AG09309 (cell line): ENCODE results near the gene ALDH5A1.

Experiments used
- DNase-seq: peaks from one replicate; pipeline ENCODE4 v3.0.0-alpha.2; 2010; ENCODE audit warnings: low read depth
- H3K4me3 ChIP-seq: 2 replicates; pipeline ENCODE4 v1.5.1; 2011; ENCODE audit warnings: mild to moderate bottlenecking, low read depth, low read length, moderate library complexity; ENCODE audit not compliant: control insufficient read depth
- CTCF ChIP-seq: IDR thresholded peaks from 2 replicates; pipeline ENCODE4 v1.5.1; 2011; ENCODE audit warnings: mild to moderate bottlenecking, low read depth, low read length, inconsistent platforms; ENCODE audit not compliant: insufficient read depth, control insufficient read depth; ENCODE audit errors: missing control alignments

Gene ALDH5A1

DNA sequence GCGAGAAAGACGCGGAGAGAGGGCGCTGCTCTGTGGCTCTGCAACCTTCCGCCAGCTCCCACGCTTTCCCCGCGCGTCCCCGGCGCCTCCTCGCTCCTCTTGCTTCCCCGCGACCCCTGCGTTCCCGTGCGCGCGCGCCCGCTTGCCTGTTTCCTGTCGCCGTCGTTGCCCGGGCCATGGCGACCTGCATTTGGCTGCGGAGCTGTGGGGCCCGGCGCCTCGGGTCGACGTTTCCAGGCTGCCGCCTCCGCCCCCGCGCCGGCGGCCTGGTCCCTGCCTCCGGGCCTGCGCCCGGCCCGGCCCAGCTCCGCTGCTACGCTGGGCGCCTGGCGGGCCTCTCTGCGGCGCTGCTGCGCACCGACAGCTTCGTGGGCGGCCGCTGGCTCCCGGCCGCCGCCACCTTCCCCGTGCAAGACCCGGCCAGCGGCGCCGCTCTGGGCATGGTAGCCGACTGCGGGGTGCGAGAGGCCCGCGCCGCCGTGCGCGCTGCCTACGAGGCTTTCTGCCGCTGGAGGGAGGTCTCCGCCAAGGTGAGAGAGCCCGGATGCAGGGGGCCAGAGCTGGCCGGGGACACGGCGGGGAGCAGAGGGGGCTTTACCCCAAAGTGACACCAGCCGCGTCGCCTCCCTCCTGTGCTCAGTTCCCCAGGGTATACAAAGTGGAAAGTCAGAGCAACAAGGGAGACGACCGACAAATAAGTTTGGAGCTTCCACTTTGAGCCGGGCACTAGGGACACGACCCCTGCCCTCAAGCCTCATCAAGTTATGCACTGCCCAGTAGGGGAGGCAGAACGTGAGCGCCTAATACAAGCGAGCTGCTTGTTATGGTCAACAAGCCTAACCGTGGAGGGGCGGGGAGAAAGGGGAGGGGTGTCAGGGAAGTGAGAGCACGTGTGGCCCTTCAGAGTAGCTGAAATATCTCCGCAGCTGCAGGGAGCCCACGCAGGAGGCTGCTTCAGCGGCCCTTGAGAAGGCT lies at the start of gene ALDH5A1:
ALDH5A1 (plus strand) TSS at position 149 of the 975 bp plus-strand sequence; CDS start at position 177, 28 bp downstream.
- peak within 1 kb of the TSS; percentile 44 for H3K4me3 ChIP-seq
- peak; percentile 14 for TF ChIP-seq CTCF
- no peak for DNase-seq

- no peak overlapping the region for H3K4me3 ChIP-seq
- no peak for DNase-seq
- TF ChIP-seq CTCF, result no peak
These were observed 49.1 kb upstream of the ALDH5A1 start for GRCh38 chr6:24445704-24446103.

GRCh38 chr6:24446670-24447069 lies 48.1 kb upstream of the ALDH5A1 start:
- no peak for TF ChIP-seq CTCF
- DNase-seq, result no peak
- H3K4me3 ChIP-seq, result no peak overlapping the region

DNA sequence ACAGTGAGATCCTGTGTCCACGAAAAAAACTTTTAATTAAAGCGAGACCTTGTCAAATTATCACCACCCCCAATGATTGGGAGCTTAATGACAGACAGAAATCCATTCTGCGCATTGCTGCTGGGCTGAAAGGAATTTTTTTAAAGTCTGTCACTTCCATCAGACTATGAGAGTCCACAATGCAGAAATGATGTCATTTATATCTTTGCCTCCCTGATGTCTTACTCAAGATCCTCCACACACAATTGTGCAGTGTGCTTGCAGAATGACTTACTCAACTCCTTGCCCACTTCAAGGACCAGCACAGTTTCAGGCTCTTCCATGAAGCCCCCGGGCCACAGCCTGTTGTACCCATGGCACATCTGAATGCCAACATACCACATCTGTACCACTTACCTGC lies 46.4 kb upstream of the ALDH5A1 start:
- DNase-seq, result no peak
- H3K4me3 ChIP-seq, result no peak overlapping the region
- no peak for TF ChIP-seq CTCF

- TF ChIP-seq CTCF, result no peak
- no peak for DNase-seq
- no peak overlapping the region for H3K4me3 ChIP-seq
These were observed 45.8 kb upstream of the ALDH5A1 start for GRCh38 chr6:24448828-24449525.

- no peak overlapping the region for H3K4me3 ChIP-seq
- DNase-seq, result no peak
- no peak for TF ChIP-seq CTCF
These were observed 43.0 kb upstream of the ALDH5A1 start for GRCh38 chr6:24451581-24452388.
